Coronary artery (tissue), 2 donors: ENCODE results near the gene UBIAD1.

Experiments used
- DNase-seq: peaks from one replicate; pipeline ENCODE4 v3.0.0-alpha.2; 2017; ENCODE audit warnings: low spot score
- H3K27ac ChIP-seq, 2 donors: fragments of 200-600 bp; sonication (generic); one replicate each; pipeline ENCODE4 v1.5.1; 2016 to 2019
- H3K4me3 ChIP-seq: fragments of 200-600 bp; sonication (generic); 2 replicates; pipeline ENCODE4 v1.5.1; 2016; ENCODE audit warnings: mild to moderate bottlenecking, moderate library complexity
- CTCF ChIP-seq: fragments of 200-600 bp; sonication (generic); IDR thresholded peaks from one replicate; pipeline ENCODE4 v1.5.1; 2019; ENCODE audit warnings: antibody characterized with exemption

The UBIAD1 gene

GRCh38 chr1:11321656-11322491, 48.9 kb downstream of the UBIAD1 start:
- DNase-seq = no peak
- H3K27ac ChIP-seq = no peak overlapping the region
- no peak overlapping the region for H3K4me3 ChIP-seq
- TF ChIP-seq CTCF = no peak

GRCh38 chr1:11324567-11325165, 51.7 kb downstream of the UBIAD1 start:
- H3K27ac ChIP-seq = no peak overlapping the region
- no peak overlapping the region for H3K4me3 ChIP-seq
- no peak for TF ChIP-seq CTCF
- no peak for DNase-seq

- no peak for TF ChIP-seq CTCF
- DNase-seq = no peak
- Histone ChIP-seq H3K27ac (no peak overlapping the region), H3K4me3 (no peak overlapping the region)
Observed at GRCh38 chr1:11326070-11326469, 53.1 kb downstream of the UBIAD1 start.

- no peak for DNase-seq
- H3K4me3 ChIP-seq = no peak overlapping the region
- H3K27ac ChIP-seq = no peak overlapping the region
- no peak for TF ChIP-seq CTCF
Observed at GRCh38 chr1:11328444-11328843, 55.4 kb downstream of the UBIAD1 start.

- Histone ChIP-seq H3K27ac (no peak overlapping the region), H3K4me3 (no peak overlapping the region)
- DNase-seq = no peak
- no peak for TF ChIP-seq CTCF
Observed at GRCh38 chr1:11330411-11330810, 57.4 kb downstream of the UBIAD1 start.

GRCh38 chr1:11331036-11331944, 58.3 kb downstream of the UBIAD1 start:
- no peak for DNase-seq
- TF ChIP-seq CTCF = no peak
- Histone ChIP-seq H3K4me3 (no peak overlapping the region), H3K27ac (no peak overlapping the region)
